Tibial nerve (tissue), 4 donors: ENCODE results near the gene CLDND1. TPM values are rescaled to one million over a fixed set of nuclear protein-coding genes. Genes with fewer than 3 reads are reported as not detected.

Experiments
- DNase-seq, 2 donors: peaks; one replicate each; pipeline ENCODE4 v3.0.0-alpha.2; 2019; ENCODE audit warnings: low spot score in 2 of 2
- H3K27ac ChIP-seq, 4 donors: fragments of 200-600 bp; sonication (generic) in 3 of 4; one replicate each; pipeline ENCODE4 v1.5.1; 2017 to 2019; ENCODE audit warnings: mild to moderate bottlenecking in 1 of 4
- H3K27me3 ChIP-seq, 2 donors: fragments of 200-600 bp; sonication (generic) in 1 of 2; one replicate each; pipeline versions ENCODE4 v1.5.1 to v1.6.0; 2017 to 2019
- H3K36me3 ChIP-seq, 3 donors: fragments of 200-600 bp; sonication (generic); one replicate each; pipeline ENCODE4 v1.5.1; 2018 to 2019
- H3K4me1 ChIP-seq, 4 donors: fragments of 200-600 bp; sonication (generic) in 3 of 4; one replicate each; pipeline ENCODE4 v1.5.1; 2017 to 2019
- H3K4me3 ChIP-seq, 4 donors: fragments of 200-600 bp; sonication (generic) in 3 of 4; one replicate each; pipeline ENCODE4 v1.5.1; 2017 to 2019; ENCODE audit warnings: mild to moderate bottlenecking in 1 of 4, moderate library complexity in 1 of 4
- H3K9me3 ChIP-seq, 4 donors: fragments of 200-600 bp; sonication (generic) in 3 of 4; one replicate each; pipeline ENCODE4 v1.5.1; 2017 to 2019
- EP300 ChIP-seq, 2 donors: sonication (generic); formaldehyde crosslinking; IDR thresholded peaks; one replicate each; pipeline ENCODE4 v1.6.1; 2017; ENCODE audit warnings: antibody characterized with exemption in 2 of 2, mild to moderate bottlenecking in 1 of 2
- POLR2A ChIP-seq, 2 donors: fragments of 450-650 bp; IDR thresholded peaks; one replicate each; pipeline ENCODE4 v1.6.1; 2017; ENCODE audit warnings: antibody characterized with exemption in 2 of 2, mild to moderate bottlenecking in 2 of 2, moderate library complexity in 2 of 2
- WGBS, 2 donors: methylation state at CpG; one replicate each; pipeline ENCODE4 v1.1.5; 2018; 5-methylcytosine and 5-hydroxymethylcytosine counted together
- total RNA-seq, 4 donors: library from RNA; depleted of rRNA; stranded (reverse); fragments of >200 nt; gene quantifications; one replicate each; pipeline ENCODE4 v1.1.0, GENCODE V29; 2016
- TF ChIP-seq, protein P1 (sequence below), 5 experiments: fragments of 200-600 bp in 3 of 5; fragments of 450-650 bp in 2 of 5; sonication (generic) in 3 of 5; IDR thresholded peaks; one replicate each; pipeline ENCODE4 v1.5.1; 2016 to 2019; ENCODE audit warnings: antibody characterized with exemption in 5 of 5, mild to moderate bottlenecking in 3 of 5, moderate library complexity in 2 of 5

CLDND1 gene
- total RNA-seq, 4 donors from 2014 or later: 106 to 191 (median 172) TPM

DNA sequence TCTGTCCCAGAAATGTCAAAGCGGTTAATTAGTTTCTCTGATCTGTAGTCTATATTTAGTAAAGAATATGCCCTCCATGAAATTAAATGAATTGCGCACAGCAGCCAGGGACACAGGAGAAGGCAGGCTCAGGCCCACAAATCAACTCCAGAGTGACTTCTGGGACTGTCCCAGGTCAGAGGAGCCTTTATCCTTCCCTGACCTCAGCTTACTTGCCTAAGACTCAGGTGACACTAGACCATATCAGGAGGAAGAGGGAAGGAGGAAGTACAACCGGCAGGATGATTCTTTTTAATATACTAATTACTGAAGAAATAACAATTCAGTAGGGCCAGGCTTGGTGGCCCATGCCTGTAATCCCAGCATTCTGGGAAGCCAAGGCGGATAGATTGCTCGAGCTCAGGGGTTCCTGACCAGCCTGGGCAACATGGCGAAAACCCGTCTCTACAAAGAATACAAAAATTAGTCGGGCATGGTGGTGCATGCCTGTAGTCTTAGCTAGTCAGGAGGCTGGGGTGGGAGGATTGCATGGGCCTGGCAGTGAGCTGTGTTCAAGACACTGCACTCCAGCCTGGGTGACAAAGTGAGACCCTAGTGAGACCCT lies 7.3 kb upstream of the CLDND1 start:
- 88 to 89% methylated on average over 8 of the region's 8 CpGs for WGBS, 2 donors
- no peak for DNase-seq

DNA sequence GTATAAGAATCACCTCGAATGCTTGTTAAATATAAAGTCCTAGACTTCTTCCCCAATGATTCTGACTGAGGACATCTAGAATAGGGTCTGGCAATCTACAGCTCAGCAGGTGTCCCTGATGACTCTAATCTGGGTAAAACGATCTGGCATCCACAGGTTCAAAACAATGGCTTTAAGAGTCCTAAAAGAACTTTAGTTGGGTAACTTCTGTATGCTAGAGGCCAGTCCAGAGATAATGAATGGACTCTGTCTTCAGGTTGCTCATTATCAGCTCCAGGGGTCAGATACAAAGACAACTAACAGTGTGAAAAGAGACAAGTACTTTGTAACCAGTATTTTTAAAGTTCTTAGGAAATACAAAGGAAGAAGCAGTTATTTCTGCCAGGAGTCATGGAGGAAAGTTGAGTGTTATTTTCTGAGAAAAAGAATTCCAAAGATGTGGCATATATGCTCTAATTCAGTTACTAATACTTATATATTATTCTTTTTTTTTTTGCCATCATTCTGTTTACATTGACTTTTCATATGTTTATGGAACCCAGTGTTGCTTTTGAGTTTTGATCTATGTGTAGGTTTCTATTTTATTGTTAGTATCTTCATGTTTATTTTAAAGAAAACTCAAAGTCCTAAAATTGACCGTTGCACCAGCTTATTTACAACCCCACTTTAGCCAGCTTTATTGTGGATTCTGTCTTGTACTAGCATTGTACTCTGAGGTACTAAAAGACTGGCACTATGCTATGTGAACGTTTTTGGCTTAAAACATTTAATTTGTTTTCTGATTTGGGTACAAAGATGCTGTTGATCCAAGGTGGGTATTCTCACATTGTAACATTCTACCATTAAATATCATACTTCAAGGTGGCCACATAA lies 6.0 kb upstream of the CLDND1 start:
- H3K27ac ChIP-seq: no peak overlapping the region
- TF ChIP-seq, protein P1, sequence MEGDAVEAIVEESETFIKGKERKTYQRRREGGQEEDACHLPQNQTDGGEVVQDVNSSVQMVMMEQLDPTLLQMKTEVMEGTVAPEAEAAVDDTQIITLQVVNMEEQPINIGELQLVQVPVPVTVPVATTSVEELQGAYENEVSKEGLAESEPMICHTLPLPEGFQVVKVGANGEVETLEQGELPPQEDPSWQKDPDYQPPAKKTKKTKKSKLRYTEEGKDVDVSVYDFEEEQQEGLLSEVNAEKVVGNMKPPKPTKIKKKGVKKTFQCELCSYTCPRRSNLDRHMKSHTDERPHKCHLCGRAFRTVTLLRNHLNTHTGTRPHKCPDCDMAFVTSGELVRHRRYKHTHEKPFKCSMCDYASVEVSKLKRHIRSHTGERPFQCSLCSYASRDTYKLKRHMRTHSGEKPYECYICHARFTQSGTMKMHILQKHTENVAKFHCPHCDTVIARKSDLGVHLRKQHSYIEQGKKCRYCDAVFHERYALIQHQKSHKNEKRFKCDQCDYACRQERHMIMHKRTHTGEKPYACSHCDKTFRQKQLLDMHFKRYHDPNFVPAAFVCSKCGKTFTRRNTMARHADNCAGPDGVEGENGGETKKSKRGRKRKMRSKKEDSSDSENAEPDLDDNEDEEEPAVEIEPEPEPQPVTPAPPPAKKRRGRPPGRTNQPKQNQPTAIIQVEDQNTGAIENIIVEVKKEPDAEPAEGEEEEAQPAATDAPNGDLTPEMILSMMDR (IDR thresholded peaks at IDR 0.05): no peak
- TF ChIP-seq POLR2A (IDR thresholded peaks at IDR 0.05) (no peak), EP300 (IDR thresholded peaks at IDR 0.05) (no peak)
- WGBS, 2 donors: 34% methylated on average over 4 of the region's 4 CpGs

More for the DNA sequence above, 7.3 kb upstream of the CLDND1 start:
- H3K4me1 ChIP-seq: no peaks in the 10 kb centered on the region
- no peak overlapping the region for H3K4me3 ChIP-seq
- no peak for TF ChIP-seq EP300 (IDR thresholded peaks at IDR 0.05)
- no peak for TF ChIP-seq POLR2A (IDR thresholded peaks at IDR 0.05)
- TF ChIP-seq, protein P1 (IDR thresholded peaks at IDR 0.05): no peak
- no peaks in the 10 kb centered on the region for H3K9me3 ChIP-seq
- no peak overlapping the region for H3K27ac ChIP-seq
- H3K36me3 ChIP-seq: no peaks in the 10 kb centered on the region
- H3K27me3 ChIP-seq: no peaks in the 10 kb centered on the region

DNA sequence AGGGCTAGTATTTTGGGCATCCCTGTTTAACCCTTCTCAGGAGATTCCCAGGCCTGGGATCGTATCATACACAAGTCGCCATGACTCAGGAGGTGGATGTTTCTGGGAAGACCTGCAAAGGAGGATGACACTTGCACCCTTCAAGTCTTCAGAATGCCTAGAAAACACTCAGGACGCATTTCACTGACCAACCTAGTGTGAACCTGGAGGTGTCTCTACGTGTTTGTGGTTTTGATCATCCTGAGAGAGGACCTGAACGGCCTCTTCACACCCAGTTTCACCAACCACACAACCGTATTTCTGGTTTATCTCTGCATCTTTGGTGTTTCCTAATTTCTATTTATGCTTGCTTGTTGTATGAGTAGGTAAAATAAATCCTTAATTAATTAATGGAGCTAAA lies 2.8 kb upstream of the CLDND1 start:
- no peak overlapping the region for H3K4me3 ChIP-seq
- no peak for TF ChIP-seq EP300 (IDR thresholded peaks at IDR 0.05)
- no peak for TF ChIP-seq POLR2A (IDR thresholded peaks at IDR 0.05)
- TF ChIP-seq, protein P1 (IDR thresholded peaks at IDR 0.05): no peak
- DNase-seq: no peak
- peaks cover 0 to 21% (median 7%) of the 10 kb centered on the region in 4 donors for H3K4me1 ChIP-seq
- H3K27ac ChIP-seq: no peak overlapping the region
- H3K27me3 ChIP-seq: no peaks in the 10 kb centered on the region
- 85 to 87% methylated on average over 6 of the region's 6 CpGs for WGBS, 2 donors
- no peaks in the 10 kb centered on the region for H3K36me3 ChIP-seq
- H3K9me3 ChIP-seq: no peaks in the 10 kb centered on the region

More for the DNA sequence above, 6.0 kb upstream of the CLDND1 start:
- DNase-seq: no peak
- Histone ChIP-seq H3K36me3 (no peaks in the 10 kb centered on the region), H3K4me1 (no peaks in the 10 kb centered on the region), H3K27me3 (no peaks in the 10 kb centered on the region), H3K9me3 (no peaks in the 10 kb centered on the region), H3K4me3 (no peak overlapping the region)

DNA sequence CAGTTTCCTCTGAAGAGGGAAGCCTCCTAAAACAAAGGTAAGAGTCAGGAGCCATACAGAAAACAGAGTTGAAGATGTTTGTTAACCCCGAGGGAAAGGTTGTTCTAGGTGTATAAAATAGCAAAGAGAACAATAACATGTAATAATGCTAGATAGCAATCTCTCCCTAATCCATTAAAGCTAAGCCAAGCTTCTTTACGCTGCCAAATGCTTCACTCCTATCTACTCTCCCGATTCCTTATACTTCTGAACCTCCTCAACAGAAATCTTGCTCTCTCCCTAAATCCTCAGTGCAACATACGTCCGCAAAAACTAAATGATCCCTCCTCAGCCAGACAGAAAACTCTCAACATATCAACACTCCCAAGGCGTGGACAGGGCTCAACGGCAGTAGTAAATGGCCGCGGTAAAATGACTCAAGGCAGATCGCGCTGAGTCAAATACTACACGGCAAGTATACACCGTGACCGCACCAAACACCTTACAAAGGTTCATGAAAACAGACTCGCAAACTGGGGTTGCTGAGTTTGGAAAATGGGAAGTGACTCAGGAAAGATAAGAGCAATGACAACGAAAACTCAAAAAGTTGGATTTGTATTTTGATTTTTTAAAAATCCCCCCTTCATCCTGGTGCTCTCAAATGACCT lies 682 bp downstream of the CLDND1 start:
- H3K36me3 ChIP-seq: peaks cover 0 to 24% (median 0%) of the 10 kb centered on the region in 3 donors
- H3K27ac ChIP-seq: peak overlapping the region; percentile 91 to 99 (median 96)
- no peaks in the 10 kb centered on the region for H3K9me3 ChIP-seq
- peak in 1 of 2 donors; percentile 36 for DNase-seq
- no peak for TF ChIP-seq EP300 (IDR thresholded peaks at IDR 0.05)
- no peak for TF ChIP-seq POLR2A (IDR thresholded peaks at IDR 0.05)
- TF ChIP-seq, protein P1 (IDR thresholded peaks at IDR 0.05): no peak
- 1% methylated on average over 16 of the region's 16 CpGs for WGBS, 2 donors
- peak overlapping the region; percentile 69 to 94 (median 88) for H3K4me3 ChIP-seq
- H3K4me1 ChIP-seq: peaks cover 0 to 43% (median 7%) of the 10 kb centered on the region in 4 donors
- no peaks in the 10 kb centered on the region for H3K27me3 ChIP-seq
